CD8-positive, alpha-beta memory T cell (primary cell): ENCODE results near the gene ID1. TPM values are rescaled to one million over a fixed set of nuclear protein-coding genes. Genes with fewer than 3 reads are reported as not detected.
A peak's percentile ranks its signal among the peaks of the same experiment; 100 is the strongest.
"Not testable (repeated sequence)": the region's sequence is repeated elsewhere in the genome, so short reads cannot be mapped to it uniquely, and the experiment has no call there.

Experiments used
- CTCF ChIA-PET: fragments of 350-600 bp; sonication (Branson Sonifier 250); formaldehyde crosslinking; loops from one replicate; lab custom pipeline; 2021; ENCODE audit warnings: antibody characterized with exemption; lab: Charles Lee
- POLR2A ChIA-PET: fragments of 350-600 bp; sonication (Branson Sonifier 250); formaldehyde crosslinking; loops from one replicate; lab custom pipeline; 2021; ENCODE audit warnings: antibody characterized with exemption; lab: Charles Lee
- DNase-seq, 5 donors: peaks; one replicate each; pipeline versions ENCODE4 v3.0.0 to v3.0.0-alpha.2; 2020 to 2022; ENCODE audit warnings: mixed read lengths in 1 of 5
- H3K27ac ChIP-seq: one replicate; pipeline ENCODE4 v1.7.0; 2013; ENCODE audit warnings: low read depth, mild to moderate bottlenecking, low read length, moderate library complexity
- H3K27me3 ChIP-seq: 2 replicates; pipeline ENCODE4 v1.7.0; 2013; ENCODE audit warnings: low read length, mild to moderate bottlenecking; ENCODE audit not compliant: insufficient read depth, poor library complexity, severe bottlenecking
- H3K36me3 ChIP-seq: 2 replicates; pipeline ENCODE4 v1.7.0; 2013; ENCODE audit warnings: mild to moderate bottlenecking, low read length, moderate library complexity; ENCODE audit not compliant: insufficient read depth
- H3K4me1 ChIP-seq: 2 replicates; pipeline ENCODE4 v1.7.0; 2013; ENCODE audit warnings: mild to moderate bottlenecking, low read length, moderate library complexity; ENCODE audit not compliant: insufficient read depth
- H3K4me3 ChIP-seq: 2 replicates; pipeline ENCODE4 v1.7.0; 2013; ENCODE audit warnings: mild to moderate bottlenecking, low read length
- H3K9me3 ChIP-seq: 2 replicates; pipeline ENCODE4 v1.7.0; 2013; ENCODE audit warnings: mild to moderate bottlenecking, low read length
- H3K27ac Mint-ChIP-seq, 8 donors: one replicate each; pipeline ENCODE4 v1.8.0; 2020 to 2021; ENCODE audit warnings: mixed read lengths in 8 of 8, mild to moderate bottlenecking in 6 of 8, inconsistent platforms in 3 of 8, moderate library complexity in 3 of 8
- H3K27me3 Mint-ChIP-seq, 2 donors: one replicate each; pipeline ENCODE4 v1.8.0; 2020 to 2021; ENCODE audit warnings: mixed read lengths in 2 of 2, mild to moderate bottlenecking in 1 of 2, moderate library complexity in 1 of 2
- H3K36me3 Mint-ChIP-seq, 3 donors: one replicate each; pipeline ENCODE4 v1.8.0; 2020 to 2021; ENCODE audit warnings: mixed read lengths in 3 of 3, inconsistent platforms in 1 of 3, mild to moderate bottlenecking in 1 of 3
- H3K4me1 Mint-ChIP-seq, 3 donors: one replicate each; pipeline ENCODE4 v1.8.0; 2020 to 2021; ENCODE audit warnings: mixed read lengths in 3 of 3, inconsistent platforms in 1 of 3, mild to moderate bottlenecking in 1 of 3
- H3K4me3 Mint-ChIP-seq, 7 donors: one replicate each; pipeline ENCODE4 v1.8.0; 2020 to 2021; ENCODE audit warnings: mixed read lengths in 7 of 7, mild to moderate bottlenecking in 6 of 7, moderate library complexity in 4 of 7, inconsistent platforms in 2 of 7
- H3K9me3 Mint-ChIP-seq, 5 donors: one replicate each; pipeline ENCODE4 v1.8.0; 2020 to 2022; ENCODE audit warnings: mixed read lengths in 5 of 5, mild to moderate bottlenecking in 3 of 5, moderate library complexity in 2 of 5, inconsistent platforms in 1 of 5
- polyA plus RNA-seq: library from polyadenylated mRNA; unstranded; fragments of 300-500 nt; fragmentation: Illumina TruSeq; gene quantifications from one replicate; pipeline ENCODE4 v1.2.3, GENCODE V29; 2021
- total RNA-seq, 2 experiments: library from RNA; stranded (reverse); gene quantifications; one replicate each; pipeline ENCODE4 v1.2.3, GENCODE V29; 2021

The ID1 gene
- total and polyA plus RNA-seq, 3 experiments from 2014 or later, result 0.55 to 2.2 (median 0.72) TPM

DNA sequence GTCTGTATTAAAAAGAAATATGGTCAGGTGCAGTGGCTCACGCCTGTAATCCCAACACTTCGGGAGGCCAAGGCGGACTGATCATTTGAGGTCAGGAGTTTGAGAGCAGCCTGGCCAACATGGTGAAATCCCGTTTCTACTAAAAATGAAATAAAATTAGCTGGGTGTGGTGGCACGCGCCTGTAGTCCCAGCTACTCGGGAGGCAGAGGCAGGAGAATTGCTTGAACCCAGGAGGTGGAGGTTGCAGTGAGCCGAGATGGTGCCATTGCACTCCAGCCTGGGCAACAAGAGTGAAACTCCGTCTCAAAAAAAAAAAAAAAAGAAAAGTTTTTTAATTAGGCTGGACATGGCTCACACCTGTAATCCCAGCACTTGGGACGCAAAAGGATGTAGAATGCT, 30.1 kb upstream of the ID1 start:
- H3K27ac ChIP-seq, H3K9me3 Mint-ChIP-seq, POLR2A ChIA-PET, H3K27me3 ChIP-seq, H3K27ac Mint-ChIP-seq, H3K36me3 Mint-ChIP-seq, H3K27me3 Mint-ChIP-seq, H3K36me3 ChIP-seq, H3K4me3 Mint-ChIP-seq, DNase-seq, H3K4me3 ChIP-seq, H3K9me3 ChIP-seq: not testable (repeated sequence)
- CTCF ChIA-PET, result interaction anchor here (1.5 to 30.9 kb wide), 4 partner anchors 8 to 59 kb away, joined by 3 to 887 read pairs (median 25); partner anchors contain the start of gene ID1
- H3K4me1 ChIP-seq, result peaks cover 14% of the 10 kb centered on the region
- H3K4me1 Mint-ChIP-seq, result peaks cover 21 to 29% (median 26%) of the 10 kb centered on the region in 3 donors

DNA sequence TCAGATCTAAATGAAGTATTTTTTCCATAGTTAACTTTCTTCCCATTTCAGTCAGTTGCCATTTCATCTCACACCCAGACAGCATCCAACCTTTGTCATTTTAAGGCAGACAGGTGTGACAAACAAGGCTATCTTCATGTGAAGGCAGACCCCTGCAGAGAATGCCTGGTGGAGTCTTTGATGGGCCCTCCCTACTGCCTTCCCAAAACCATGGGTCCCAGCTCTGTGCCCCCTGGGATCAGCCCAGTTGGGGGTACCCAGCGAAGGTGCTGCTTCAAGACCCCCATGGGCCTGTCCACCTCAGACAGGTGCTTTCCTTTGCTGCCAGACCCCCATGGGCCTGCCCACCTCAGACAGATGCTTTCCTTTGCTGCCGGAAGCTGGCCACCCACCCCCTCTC, 28.3 kb upstream of the ID1 start:
- Mint-ChIP-seq H3K4me3 (no peak overlapping the region), H3K36me3 (peaks cover 0 to 2% (median 0%) of the 10 kb centered on the region in 3 donors), H3K27ac (peak overlapping the region in 1 of 8 donors; percentile 74), H3K27me3 (no peaks in the 10 kb centered on the region), H3K4me1 (peaks cover 21 to 29% (median 26%) of the 10 kb centered on the region in 3 donors), H3K9me3 (no peaks in the 10 kb centered on the region)
- ChIA-PET POLR2A (interaction anchor here (1.1 kb wide), 1 partner anchor 27 kb away, joined by 3 read pairs; no protein-coding TSS in a partner anchor), CTCF (interaction anchor here (1.1 to 30.9 kb wide), 3 partner anchors 10 to 29 kb away, joined by 3 to 887 read pairs (median 3); partner anchors contain the start of gene ID1)
- H3K4me3 ChIP-seq, result no peak overlapping the region
- H3K9me3 ChIP-seq, result no peaks in the 10 kb centered on the region
- H3K4me1 ChIP-seq, result peaks cover 14% of the 10 kb centered on the region
- H3K27me3 ChIP-seq, result no peaks in the 10 kb centered on the region
- H3K36me3 ChIP-seq, result no peaks in the 10 kb centered on the region
- H3K27ac ChIP-seq, result no peak overlapping the region
- no peak for DNase-seq

DNA sequence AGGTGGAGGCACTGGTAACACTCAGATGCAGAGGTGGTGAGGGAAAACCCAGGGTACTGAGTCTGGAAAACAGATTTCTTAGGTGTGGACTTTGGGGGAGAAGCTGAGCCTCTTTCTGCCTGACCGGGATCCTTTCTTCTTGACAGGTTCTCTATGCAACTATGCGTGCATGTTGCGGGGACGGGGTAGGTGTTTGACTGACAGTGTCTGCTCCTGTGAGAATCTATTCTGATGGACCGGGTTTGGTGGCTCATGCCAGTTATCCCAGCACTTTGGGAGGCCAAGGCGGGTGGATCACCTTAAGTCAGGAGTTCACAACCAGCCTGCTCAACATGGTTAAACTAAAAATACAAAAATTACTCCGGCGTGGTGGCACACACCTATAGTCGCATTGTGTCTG, 27.9 kb upstream of the ID1 start:
- Mint-ChIP-seq H3K4me3 (peak overlapping the region in 5 of 7 donors; percentile 44 to 72 (median 58)), H3K27me3 (no peaks in the 10 kb centered on the region), H3K4me1 (peaks cover 19 to 25% (median 22%) of the 10 kb centered on the region in 3 donors), H3K9me3 (no peaks in the 10 kb centered on the region), H3K27ac (peak overlapping the region in 4 of 8 donors; percentile 29 to 83 (median 68)), H3K36me3 (peaks cover 0 to 2% (median 0%) of the 10 kb centered on the region in 3 donors)
- Histone ChIP-seq H3K9me3 (no peaks in the 10 kb centered on the region), H3K36me3 (no peaks in the 10 kb centered on the region), H3K4me1 (peaks cover 13% of the 10 kb centered on the region), H3K4me3 (no peak overlapping the region), H3K27me3 (no peaks in the 10 kb centered on the region), H3K27ac (no peak overlapping the region)
- DNase-seq, result no peak
- CTCF ChIA-PET, result interaction anchor here (1.1 to 30.9 kb wide), 5 partner anchors 8 to 29 kb away, joined by 3 to 887 read pairs (median 6); partner anchors contain the start of gene ID1
- POLR2A ChIA-PET, result interaction anchor here (1.1 kb wide), 1 partner anchor 27 kb away, joined by 3 read pairs; no protein-coding TSS in a partner anchor

DNA sequence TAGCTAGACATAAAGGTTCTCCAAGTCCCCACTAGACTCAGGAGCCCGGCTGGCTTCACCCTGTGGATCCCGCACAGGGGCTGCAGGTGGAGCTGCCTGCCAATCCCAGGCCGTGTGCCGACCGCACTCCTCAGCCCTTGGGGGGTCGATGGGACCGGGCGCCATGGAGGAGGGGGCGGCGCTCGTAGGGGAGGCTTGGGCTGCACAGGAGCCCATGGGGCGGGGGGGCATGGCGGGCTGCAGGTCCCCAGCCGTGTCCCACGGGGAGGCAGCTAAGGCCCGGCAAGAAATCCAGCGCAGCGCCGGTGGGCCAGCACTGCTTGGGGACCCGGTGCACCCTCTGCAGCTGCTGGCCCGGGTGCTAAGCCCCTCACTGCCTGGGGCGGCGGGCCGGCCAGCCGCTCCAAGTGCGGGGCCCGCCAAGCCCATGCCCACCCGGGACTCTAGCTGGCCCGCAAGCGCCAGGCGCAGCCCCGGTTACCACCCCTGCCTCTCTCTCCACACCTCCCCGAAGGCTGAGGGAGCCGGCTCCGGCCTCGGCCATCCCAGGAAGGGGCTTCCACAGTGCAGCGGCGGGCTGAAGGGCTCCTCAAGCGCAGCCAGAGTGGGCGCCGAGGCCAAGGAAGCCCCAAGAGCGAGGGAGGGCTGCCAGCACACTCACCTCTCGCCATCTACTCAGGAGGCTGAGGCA, 26.5 kb upstream of the ID1 start:
- no peak for DNase-seq
- H3K27ac Mint-ChIP-seq, result peak overlapping the region in 1 of 8 donors; percentile 74
- no peaks in the 10 kb centered on the region for H3K9me3 Mint-ChIP-seq
- peaks cover 13 to 15% (median 14%) of the 10 kb centered on the region in 3 donors for H3K4me1 Mint-ChIP-seq
- H3K36me3 Mint-ChIP-seq, result peaks cover 0 to 2% (median 0%) of the 10 kb centered on the region in 3 donors
- Histone ChIP-seq H3K27me3 (no peaks in the 10 kb centered on the region), H3K36me3 (no peaks in the 10 kb centered on the region), H3K9me3 (no peaks in the 10 kb centered on the region), H3K4me3 (no peak overlapping the region), H3K27ac (no peak overlapping the region), H3K4me1 (peaks cover 6% of the 10 kb centered on the region)
- CTCF ChIA-PET, result interaction anchor here (1.3 to 30.9 kb wide), 5 partner anchors 9 to 27 kb away, joined by 3 to 887 read pairs (median 6); partner anchors contain the start of gene ID1
- POLR2A ChIA-PET, result interaction anchor here (0.7 kb wide), 1 partner anchor 18 kb away, joined by 4 read pairs; no protein-coding TSS in a partner anchor
- no peak overlapping the region for H3K4me3 Mint-ChIP-seq
- no peaks in the 10 kb centered on the region for H3K27me3 Mint-ChIP-seq

DNA sequence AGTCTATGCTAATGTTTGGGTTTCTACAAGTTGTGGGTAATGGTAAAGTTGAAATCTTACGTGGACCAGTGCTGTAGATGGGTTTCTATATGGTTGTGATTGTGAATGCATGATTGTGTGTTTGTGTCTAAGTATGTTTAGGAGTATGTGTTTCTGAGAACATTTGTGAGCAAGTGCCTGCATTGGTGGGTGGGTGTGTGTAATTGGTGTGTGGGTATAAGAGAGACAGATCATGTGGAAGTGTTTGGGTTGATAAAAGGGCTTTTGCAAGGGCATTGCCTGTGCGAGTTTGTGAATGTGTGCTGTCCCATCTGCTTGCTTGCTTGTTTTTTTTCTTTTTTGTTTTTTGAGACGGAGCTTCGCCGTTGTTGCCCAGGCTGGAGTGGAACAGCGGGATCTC, 25.8 kb upstream of the ID1 start:
- no peaks in the 10 kb centered on the region for H3K36me3 ChIP-seq
- no peak overlapping the region for H3K27ac ChIP-seq
- no peaks in the 10 kb centered on the region for H3K9me3 Mint-ChIP-seq
- H3K27ac Mint-ChIP-seq, result no peak overlapping the region
- H3K27me3 ChIP-seq, result no peaks in the 10 kb centered on the region
- H3K4me1 ChIP-seq, result no peaks in the 10 kb centered on the region
- H3K4me3 Mint-ChIP-seq, result no peak overlapping the region
- H3K4me3 ChIP-seq, result no peak overlapping the region
- ChIA-PET CTCF (interaction anchor here (30.9 kb wide), 1 partner anchor 27 kb away, joined by 887 read pairs; the partner anchor contains the start of gene ID1), POLR2A (no interaction called here)
- DNase-seq, result no peak
- H3K36me3 Mint-ChIP-seq, result peaks cover 0 to 2% (median 0%) of the 10 kb centered on the region in 3 donors
- no peaks in the 10 kb centered on the region for H3K9me3 ChIP-seq
- H3K4me1 Mint-ChIP-seq, result peaks cover 7 to 10% (median 9%) of the 10 kb centered on the region in 3 donors
- no peaks in the 10 kb centered on the region for H3K27me3 Mint-ChIP-seq

DNA sequence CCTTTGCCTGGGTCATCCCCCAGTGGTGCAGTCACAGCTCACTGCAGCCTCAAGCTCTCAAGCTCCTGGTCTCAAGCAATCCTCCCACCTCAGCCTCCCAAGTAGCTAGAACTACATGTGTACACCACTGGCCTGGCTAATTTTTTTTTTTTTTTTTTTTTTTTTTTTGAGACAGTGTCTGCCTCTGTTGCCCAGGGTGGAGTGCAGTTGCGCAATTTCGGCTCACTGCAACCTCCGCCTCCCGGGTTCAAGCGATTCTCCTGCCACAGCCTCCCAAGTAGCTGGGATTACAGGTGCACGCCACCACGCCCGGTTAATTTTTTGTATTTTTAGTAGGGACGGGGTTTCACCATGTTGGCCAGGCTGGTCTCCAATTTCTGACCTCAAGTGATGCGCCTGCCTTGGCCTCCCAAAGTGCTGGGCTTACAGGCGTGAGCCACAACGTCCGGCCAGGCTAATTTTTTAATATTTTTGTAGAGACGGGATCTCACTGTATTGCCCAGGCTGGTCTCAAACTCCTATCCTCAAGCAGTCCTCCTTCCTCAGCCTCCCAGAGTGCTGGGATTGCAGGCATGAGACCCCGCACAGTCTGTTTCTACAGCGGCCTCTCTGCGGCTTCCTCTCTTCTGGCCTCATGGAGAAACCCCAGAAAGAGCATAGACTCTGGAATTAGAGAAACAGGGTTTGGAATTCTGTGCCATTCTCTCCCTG, 25.0 kb upstream of the ID1 start:
- peak overlapping the region in 1 of 7 donors; percentile 68 for H3K4me3 Mint-ChIP-seq
- H3K4me3 ChIP-seq, POLR2A ChIA-PET, H3K27me3 Mint-ChIP-seq, H3K4me1 Mint-ChIP-seq, DNase-seq, H3K9me3 Mint-ChIP-seq, H3K36me3 Mint-ChIP-seq, H3K4me1 ChIP-seq, H3K27ac Mint-ChIP-seq, H3K27ac ChIP-seq, H3K36me3 ChIP-seq, H3K27me3 ChIP-seq, H3K9me3 ChIP-seq: not testable (repeated sequence)
- CTCF ChIA-PET, result interaction anchor here (0.8 to 30.9 kb wide), 3 partner anchors 8 to 26 kb away, joined by 3 to 887 read pairs (median 3); partner anchors contain the start of gene ID1

DNA sequence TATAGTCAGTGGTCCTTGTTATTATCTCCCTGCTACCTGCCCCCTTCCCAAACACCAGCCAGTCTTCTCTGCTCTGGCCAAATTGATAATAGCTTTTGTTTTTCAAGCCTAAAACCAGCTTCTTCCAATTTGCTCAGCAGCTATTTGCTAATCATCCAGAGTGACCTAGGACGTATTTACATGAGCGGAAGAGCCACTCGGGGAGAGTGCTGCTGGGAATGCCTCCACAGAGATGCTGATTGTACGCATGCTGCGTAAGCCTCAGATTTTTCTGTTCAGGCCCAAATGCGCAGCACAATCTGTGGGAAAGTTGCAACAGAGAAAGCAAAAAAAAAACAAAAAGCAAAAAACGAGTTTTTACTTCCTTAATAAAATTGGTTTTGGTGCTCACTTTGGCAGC, 24.4 kb upstream of the ID1 start:
- Histone ChIP-seq H3K27ac (no peak overlapping the region), H3K36me3 (no peaks in the 10 kb centered on the region), H3K27me3 (no peaks in the 10 kb centered on the region), H3K9me3 (no peaks in the 10 kb centered on the region), H3K4me3 (no peak overlapping the region), H3K4me1 (no peaks in the 10 kb centered on the region)
- DNase-seq, result no peak
- Mint-ChIP-seq H3K4me3 (peak overlapping the region in 1 of 7 donors; percentile 68), H3K27me3 (peaks cover 2 to 5% of the 10 kb centered on the region in 2 donors), H3K36me3 (peaks cover 0 to 2% (median 0%) of the 10 kb centered on the region in 3 donors), H3K4me1 (peaks cover 7 to 10% (median 9%) of the 10 kb centered on the region in 3 donors), H3K9me3 (no peaks in the 10 kb centered on the region), H3K27ac (no peak overlapping the region)
- CTCF ChIA-PET, result interaction anchor here (0.8 to 30.9 kb wide), 3 partner anchors 9 to 25 kb away, joined by 3 to 887 read pairs (median 3); partner anchors contain the start of gene ID1
- POLR2A ChIA-PET, result no interaction called here
